ENCODE data around the gene USP44.

DNA sequence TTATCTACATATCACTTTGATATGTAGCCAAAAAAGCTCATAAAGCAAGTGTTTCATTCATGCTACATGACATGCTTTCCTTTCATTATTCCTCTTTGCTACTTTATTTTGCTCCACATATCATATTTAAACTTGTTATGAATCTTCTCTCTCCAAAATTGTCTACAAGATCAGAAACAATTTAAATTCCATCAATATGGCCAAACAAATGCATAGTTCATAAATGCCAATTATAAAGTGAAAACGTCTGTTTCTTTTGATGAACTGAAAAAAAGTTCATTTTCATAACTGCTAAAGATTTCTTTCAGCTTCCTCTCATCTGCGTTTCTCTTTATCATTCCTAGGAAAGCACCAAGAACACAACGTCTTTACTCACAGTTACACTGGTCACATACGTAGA, 22.8 kb downstream of the USP44 start:
- TF ChIP-seq, protein P1, sequence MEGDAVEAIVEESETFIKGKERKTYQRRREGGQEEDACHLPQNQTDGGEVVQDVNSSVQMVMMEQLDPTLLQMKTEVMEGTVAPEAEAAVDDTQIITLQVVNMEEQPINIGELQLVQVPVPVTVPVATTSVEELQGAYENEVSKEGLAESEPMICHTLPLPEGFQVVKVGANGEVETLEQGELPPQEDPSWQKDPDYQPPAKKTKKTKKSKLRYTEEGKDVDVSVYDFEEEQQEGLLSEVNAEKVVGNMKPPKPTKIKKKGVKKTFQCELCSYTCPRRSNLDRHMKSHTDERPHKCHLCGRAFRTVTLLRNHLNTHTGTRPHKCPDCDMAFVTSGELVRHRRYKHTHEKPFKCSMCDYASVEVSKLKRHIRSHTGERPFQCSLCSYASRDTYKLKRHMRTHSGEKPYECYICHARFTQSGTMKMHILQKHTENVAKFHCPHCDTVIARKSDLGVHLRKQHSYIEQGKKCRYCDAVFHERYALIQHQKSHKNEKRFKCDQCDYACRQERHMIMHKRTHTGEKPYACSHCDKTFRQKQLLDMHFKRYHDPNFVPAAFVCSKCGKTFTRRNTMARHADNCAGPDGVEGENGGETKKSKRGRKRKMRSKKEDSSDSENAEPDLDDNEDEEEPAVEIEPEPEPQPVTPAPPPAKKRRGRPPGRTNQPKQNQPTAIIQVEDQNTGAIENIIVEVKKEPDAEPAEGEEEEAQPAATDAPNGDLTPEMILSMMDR (IDR thresholded peaks at IDR 0.05; ENCODE audit: low read depth, low read length) = no peak
- no peak for TF ChIP-seq EZH2phosphoT487 (IDR thresholded peaks at IDR 0.05; ENCODE audit: low read depth)

Measured in OCI-LY3 (cell line).